H9 (cell line): Measurements from ENCODE around the gene ALMS1. TPM values are rescaled to one million over a fixed set of nuclear protein-coding genes. Genes with fewer than 3 reads are reported as not detected.

Experiments used
- DNase-seq: peaks from one replicate; pipeline ENCODE4 v3.0.0-alpha.2; 2017
- H2AFZ ChIP-seq: one replicate; pipeline ENCODE4 v1.6.1; 2013; ENCODE audit warnings: mild to moderate bottlenecking, low read length, control low read depth, moderate library complexity
- H2AK5ac ChIP-seq: 2 replicates; pipeline ENCODE4 v1.6.1; 2013; ENCODE audit warnings: low read length, control low read depth, mixed read lengths; ENCODE audit not compliant: insufficient read length
- H2BK120ac ChIP-seq: one replicate; pipeline ENCODE4 v1.6.1; 2013; ENCODE audit warnings: low read depth, mild to moderate bottlenecking, low read length, control low read depth, inconsistent platforms; ENCODE audit not compliant: poor library complexity, severe bottlenecking
- H2BK12ac ChIP-seq: 2 replicates; pipeline ENCODE4 v1.6.1; 2013; ENCODE audit warnings: low read length, control low read depth, mixed read lengths, low read depth; ENCODE audit not compliant: insufficient read length
- H2BK15ac ChIP-seq: 2 replicates; pipeline ENCODE4 v1.6.1; 2013; ENCODE audit warnings: low read depth, low read length, control low read depth
- H2BK20ac ChIP-seq: one replicate; pipeline ENCODE4 v1.6.1; 2013; ENCODE audit warnings: low read depth, mild to moderate bottlenecking, low read length, control low read depth, inconsistent platforms; ENCODE audit not compliant: poor library complexity, severe bottlenecking
- H2BK5ac ChIP-seq: 2 replicates; pipeline ENCODE4 v1.6.1; 2013; ENCODE audit warnings: low read length, control low read depth, mixed read lengths; ENCODE audit not compliant: insufficient read length
- H3K14ac ChIP-seq: 2 replicates; pipeline ENCODE4 v1.6.1; 2013; ENCODE audit warnings: low read length, control low read depth; ENCODE audit not compliant: insufficient read depth
- H3K18ac ChIP-seq: 2 replicates; pipeline ENCODE4 v1.6.1; 2013; ENCODE audit warnings: low read depth, mild to moderate bottlenecking, mixed read lengths, low read length, control low read depth; ENCODE audit not compliant: insufficient read length
- H3K23ac ChIP-seq: 2 replicates; pipeline ENCODE4 v1.6.1; 2013; ENCODE audit warnings: low read length, control low read depth, mixed read lengths, low read depth; ENCODE audit not compliant: insufficient read length
- H3K23me2 ChIP-seq: 2 replicates; pipeline ENCODE4 v1.6.1; 2013; ENCODE audit warnings: low read depth, mild to moderate bottlenecking, mixed read lengths, low read length, control low read depth; ENCODE audit not compliant: insufficient read length, poor library complexity, severe bottlenecking
- H3K27ac ChIP-seq: 2 replicates; pipeline ENCODE4 v1.5.1; 2013; ENCODE audit warnings: low read length, control low read depth, mixed read lengths, low read depth; ENCODE audit not compliant: insufficient read length
- H3K27me3 ChIP-seq: 2 replicates; pipeline ENCODE4 v1.6.1; 2013; ENCODE audit warnings: low read length, control low read depth, inconsistent platforms; ENCODE audit not compliant: insufficient read depth
- H3K4ac ChIP-seq: 2 replicates; pipeline ENCODE4 v1.6.1; 2013; ENCODE audit warnings: low read depth, mild to moderate bottlenecking, control low read depth, inconsistent platforms, low read length, moderate library complexity
- H3K4me1 ChIP-seq: 2 replicates; pipeline ENCODE4 v1.6.1; 2013; ENCODE audit warnings: low read length, control low read depth, inconsistent platforms; ENCODE audit not compliant: insufficient read depth
- H3K4me2 ChIP-seq: 2 replicates; pipeline ENCODE4 v1.6.1; 2013; ENCODE audit warnings: low read length, control low read depth, mixed read lengths; ENCODE audit not compliant: insufficient read length, insufficient read depth
- H3K56ac ChIP-seq: 2 replicates; pipeline ENCODE4 v1.6.1; 2013; ENCODE audit warnings: low read depth, mild to moderate bottlenecking, mixed read lengths, low read length, control low read depth; ENCODE audit not compliant: insufficient read length
- H3K79me1 ChIP-seq: 2 replicates; pipeline ENCODE4 v1.6.1; 2013; ENCODE audit warnings: low read depth, mild to moderate bottlenecking, moderate library complexity, low read length, control low read depth, inconsistent platforms; ENCODE audit not compliant: insufficient read depth, poor library complexity, severe bottlenecking
- H3K79me2 ChIP-seq: 2 replicates; pipeline ENCODE4 v1.6.1; 2013; ENCODE audit warnings: low read length, control low read depth, inconsistent platforms; ENCODE audit not compliant: insufficient read depth
- H3K9ac ChIP-seq: 2 replicates; pipeline ENCODE4 v1.6.1; 2013; ENCODE audit warnings: low read length, control low read depth, mixed read lengths; ENCODE audit not compliant: insufficient read length; ENCODE audit errors: extremely low read depth
- H3K9me3 ChIP-seq: one replicate; pipeline ENCODE4 v1.6.1; 2013; ENCODE audit warnings: low read depth, low read length, inconsistent platforms; ENCODE audit not compliant: control insufficient read depth
- H3T11ph ChIP-seq: one replicate; pipeline ENCODE4 v1.6.1; 2013; ENCODE audit warnings: mild to moderate bottlenecking, low read length, control low read depth, inconsistent platforms
- H4K20me1 ChIP-seq: one replicate; pipeline ENCODE4 v1.6.1; 2013; ENCODE audit not compliant: control insufficient read depth, insufficient read length, insufficient read depth
- H4K5ac ChIP-seq: 2 replicates; pipeline ENCODE4 v1.6.1; 2013; ENCODE audit warnings: low read depth, mild to moderate bottlenecking, mixed read lengths, low read length, control low read depth; ENCODE audit not compliant: insufficient read length
- H4K8ac ChIP-seq: replicated peaks from 2 replicates; pipeline ENCODE4 v1.6.1; 2013; ENCODE audit warnings: low read length, control low read depth, mixed read lengths, low read depth; ENCODE audit not compliant: insufficient read length
- H4K91ac ChIP-seq: 2 replicates; pipeline ENCODE4 v1.6.1; 2013; ENCODE audit warnings: low read depth, mild to moderate bottlenecking, moderate library complexity, mixed read lengths, low read length, control low read depth; ENCODE audit not compliant: insufficient read length
- H3K27ac Mint-ChIP-seq, 3 experiments: 2 replicates in 2 of 3; 3 replicates in 1 of 3; pipeline ENCODE4 v1.8.0; 2020 to 2021; ENCODE audit warnings: mixed read lengths in 3 of 3, mild to moderate bottlenecking in 1 of 3, moderate library complexity in 1 of 3
- H3K27me3 Mint-ChIP-seq: 2 replicates; pipeline ENCODE4 v1.8.0; 2021; ENCODE audit warnings: low read depth, mild to moderate bottlenecking, moderate library complexity, mixed read lengths
- H3K36me3 Mint-ChIP-seq, 3 experiments: 2 replicates in 2 of 3; 3 replicates in 1 of 3; pipeline ENCODE4 v1.8.0; 2020 to 2021; ENCODE audit warnings: low read depth in 3 of 3, mixed read lengths in 3 of 3; ENCODE audit not compliant: insufficient read depth in 1 of 3
- H3K4me1 Mint-ChIP-seq, 2 experiments: 2 replicates each; pipeline ENCODE4 v1.8.0; 2020; ENCODE audit warnings: mixed read lengths in 2 of 2
- H3K4me3 Mint-ChIP-seq, 2 experiments: 2 replicates in 1 of 2; 3 replicates in 1 of 2; pipeline ENCODE4 v1.8.0; 2020 to 2021; ENCODE audit warnings: mild to moderate bottlenecking in 2 of 2, mixed read lengths in 2 of 2, moderate library complexity in 1 of 2
- H3K9me3 Mint-ChIP-seq, 2 experiments: 2 replicates in 1 of 2; 3 replicates in 1 of 2; pipeline ENCODE4 v1.8.0; 2020; ENCODE audit warnings: mild to moderate bottlenecking in 2 of 2, mixed read lengths in 2 of 2, moderate library complexity in 1 of 2
- CTCF ChIP-seq: fragments of 200-600 bp; sonication (generic); conservative IDR thresholded peaks from 3 replicates; pipeline ENCODE4 v1.8.0; 2021; ENCODE audit warnings: antibody characterized with exemption, mild to moderate bottlenecking
- WGBS: extraction: QIAGEN DNeasy Blood & Tissue Kit; methylation state at CpG from one replicate; pipeline ENCODE4 v1.1.7; 2013; ENCODE audit warnings: missing lambda C conversion rate, low lambda C conversion rate, mixed read lengths; ENCODE audit not compliant: insufficient read length; ENCODE audit errors: extremely low coverage; 5-methylcytosine and 5-hydroxymethylcytosine counted together
- total RNA-seq: library from RNA; stranded (reverse); gene quantifications from 2 replicates; pipeline ENCODE4 v1.2.1, GENCODE V29; 2021

The ALMS1 gene
- total RNA-seq, 1 experiment from 2014 or later, result 36.2 TPM

GRCh38 chr2:73494031-73494430, 108.4 kb downstream of the ALMS1 start:
- H2AFZ ChIP-seq, result no peak overlapping the region
- no peak overlapping the region for H3K4me2 ChIP-seq
- H3K14ac ChIP-seq, result no peak overlapping the region
- H2BK5ac ChIP-seq, result no peak overlapping the region
- H3K79me1 ChIP-seq, result no peaks in the 10 kb centered on the region
- H3K23ac ChIP-seq, result no peak overlapping the region
- no peaks in the 10 kb centered on the region for H3K4me1 Mint-ChIP-seq
- H3K18ac ChIP-seq, result no peak overlapping the region
- no peaks in the 10 kb centered on the region for H3K4me1 ChIP-seq
- no CpG with 5 or more reads among the region's 2 CpGs for WGBS
- H3K9ac ChIP-seq, result no peak overlapping the region
- H3K56ac ChIP-seq, result no peak overlapping the region
- no peak for TF ChIP-seq CTCF
- no peak overlapping the region for H4K5ac ChIP-seq
- no peak overlapping the region for H3K4ac ChIP-seq
- H2AK5ac ChIP-seq, result no peak overlapping the region
- H3T11ph ChIP-seq, result no peak overlapping the region
- no peak overlapping the region for H2BK120ac ChIP-seq
- no peaks in the 10 kb centered on the region for H3K79me2 ChIP-seq
- no peaks in the 10 kb centered on the region for H3K9me3 Mint-ChIP-seq
- no peaks in the 10 kb centered on the region for H4K20me1 ChIP-seq
- no peak overlapping the region for H3K27ac ChIP-seq
- H4K91ac ChIP-seq, result no peak overlapping the region
- H4K8ac ChIP-seq, result no peak overlapping the region
- peaks cover 11 to 27% (median 21%) of the 10 kb centered on the region in 3 experiments; a peak in 6 of 7 replicates for H3K36me3 Mint-ChIP-seq
- DNase-seq, result no peak
- H3K27me3 Mint-ChIP-seq, result no peaks in the 10 kb centered on the region
- no peak overlapping the region for H3K4me3 Mint-ChIP-seq
- H2BK20ac ChIP-seq, result no peak overlapping the region
- no peaks in the 10 kb centered on the region for H3K9me3 ChIP-seq
- H3K23me2 ChIP-seq, result no peaks in the 10 kb centered on the region
- H2BK12ac ChIP-seq, result no peak overlapping the region
- H2BK15ac ChIP-seq, result no peak overlapping the region
- H3K27ac Mint-ChIP-seq, result no peak overlapping the region
- no peaks in the 10 kb centered on the region for H3K27me3 ChIP-seq
